Dedifferentiated amniotic fluid mesenchymal stem cell (primary cell): ENCODE measurements around the gene MBLAC1.
"Not testable (repeated sequence)": the region's sequence is repeated elsewhere in the genome, so short reads cannot be mapped to it uniquely, and the experiment has no call there.

Experiments used
- DNase-seq: peaks from one replicate; pipeline ENCODE4 v3.0.0-alpha.2; 2016; ENCODE audit errors: extremely low spot score

Gene MBLAC1

GRCh38 chr7:100122568-100122967 is 4.2 kb upstream of the MBLAC1 start:
- no peak for DNase-seq

DNA sequence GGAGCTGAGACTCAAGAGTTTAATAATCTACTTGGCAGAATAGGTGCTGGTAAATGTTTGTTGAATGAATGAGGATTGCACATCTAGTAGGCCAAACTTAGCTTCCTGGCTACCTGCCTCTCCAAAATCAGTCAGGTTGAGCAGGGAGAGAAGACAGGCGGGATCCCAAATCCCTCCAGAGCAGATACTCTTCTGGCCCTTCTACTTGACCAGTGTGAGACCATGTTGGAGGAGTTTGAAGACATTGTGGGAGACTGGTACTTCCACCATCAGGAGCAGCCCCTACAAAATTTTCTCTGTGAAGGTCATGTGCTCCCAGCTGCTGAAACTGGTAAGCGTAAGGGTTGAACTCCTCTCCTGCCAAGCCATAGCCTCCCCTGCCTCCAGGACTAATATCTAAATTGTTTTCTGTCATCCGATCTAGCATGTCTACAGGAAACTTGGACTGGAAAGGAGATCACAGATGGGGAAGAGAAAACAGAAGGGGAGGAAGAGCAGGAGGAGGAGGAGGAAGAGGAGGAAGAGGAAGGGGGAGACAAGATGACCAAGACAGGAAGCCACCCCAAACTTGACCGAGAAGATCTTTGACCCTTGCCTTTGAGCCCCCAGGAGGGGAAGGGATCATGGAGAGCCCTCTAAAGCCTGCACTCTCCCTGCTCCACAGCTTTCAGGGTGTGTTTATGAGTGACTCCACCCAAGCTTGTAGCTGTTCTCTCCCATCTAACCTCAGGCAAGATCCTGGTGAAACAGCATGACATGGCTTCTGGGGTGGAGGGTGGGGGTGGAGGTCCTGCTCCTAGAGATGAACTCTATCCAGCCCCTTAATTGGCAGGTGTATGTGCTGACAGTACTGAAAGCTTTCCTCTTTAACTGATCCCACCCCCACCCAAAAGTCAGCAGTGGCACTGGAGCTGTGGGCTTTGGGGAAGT is 2.2 kb upstream of the MBLAC1 start:
- no peak for DNase-seq

DNA sequence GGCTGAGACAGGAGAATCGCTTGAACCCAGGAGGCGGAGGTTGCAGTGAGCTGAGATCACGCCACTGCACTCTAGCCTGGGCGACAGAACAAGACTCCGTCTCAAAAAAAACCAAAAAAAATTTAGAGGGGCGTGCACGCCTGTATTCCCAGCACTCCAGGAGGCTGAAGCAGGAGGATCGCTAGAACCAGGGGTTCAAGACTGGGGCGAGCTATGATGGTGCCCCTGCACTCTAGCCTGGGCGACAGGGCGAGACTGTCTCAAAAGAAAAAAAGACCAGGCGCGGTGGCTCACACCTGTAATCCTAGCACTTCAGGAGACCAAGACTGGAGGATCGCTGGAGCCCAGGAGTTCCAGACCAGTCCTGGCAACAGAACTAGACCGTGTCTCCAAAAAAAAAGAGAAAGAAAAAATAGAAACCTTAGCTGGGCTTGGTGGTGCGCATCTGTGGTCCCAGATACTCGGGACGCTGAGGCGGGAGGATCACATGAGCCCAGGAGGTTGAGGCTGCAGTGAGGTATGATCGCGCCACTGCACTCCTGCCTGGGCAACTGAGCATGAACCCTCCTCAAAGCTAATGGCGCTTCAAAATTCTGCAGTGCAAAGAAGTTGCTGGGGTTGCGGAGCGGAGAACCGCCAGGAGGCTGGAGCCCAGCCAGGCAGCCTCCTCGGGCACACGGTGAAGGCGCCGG is 382 bp upstream of the MBLAC1 start:
- no peak for DNase-seq

GRCh38 chr7:100127866-100128636 is 1.3 kb downstream of the MBLAC1 start:
- no peak for DNase-seq

- DNase-seq = no peak
Observed at GRCh38 chr7:100128637-100128963, 1.8 kb downstream of the MBLAC1 start.

DNA sequence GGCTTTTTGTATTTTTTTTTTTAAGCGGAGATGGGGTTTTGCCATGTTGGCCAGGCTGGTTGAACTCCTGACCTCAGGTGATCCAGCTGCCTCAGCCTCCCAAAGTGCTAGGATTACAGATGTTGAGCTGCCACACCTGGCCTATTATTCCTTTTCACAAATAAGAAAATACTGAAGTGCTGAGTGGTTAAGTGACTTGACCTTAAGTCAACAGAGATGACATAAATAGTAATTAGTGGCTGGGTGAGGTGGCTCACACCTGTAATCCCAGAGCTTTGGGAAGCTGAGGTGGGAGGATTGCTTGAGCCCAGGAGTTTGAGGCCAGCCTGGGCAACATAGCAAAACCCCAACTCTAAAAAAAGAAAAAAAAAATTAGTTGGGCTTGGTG is 3.4 kb downstream of the MBLAC1 start:
- not testable (repeated sequence) for DNase-seq

DNA sequence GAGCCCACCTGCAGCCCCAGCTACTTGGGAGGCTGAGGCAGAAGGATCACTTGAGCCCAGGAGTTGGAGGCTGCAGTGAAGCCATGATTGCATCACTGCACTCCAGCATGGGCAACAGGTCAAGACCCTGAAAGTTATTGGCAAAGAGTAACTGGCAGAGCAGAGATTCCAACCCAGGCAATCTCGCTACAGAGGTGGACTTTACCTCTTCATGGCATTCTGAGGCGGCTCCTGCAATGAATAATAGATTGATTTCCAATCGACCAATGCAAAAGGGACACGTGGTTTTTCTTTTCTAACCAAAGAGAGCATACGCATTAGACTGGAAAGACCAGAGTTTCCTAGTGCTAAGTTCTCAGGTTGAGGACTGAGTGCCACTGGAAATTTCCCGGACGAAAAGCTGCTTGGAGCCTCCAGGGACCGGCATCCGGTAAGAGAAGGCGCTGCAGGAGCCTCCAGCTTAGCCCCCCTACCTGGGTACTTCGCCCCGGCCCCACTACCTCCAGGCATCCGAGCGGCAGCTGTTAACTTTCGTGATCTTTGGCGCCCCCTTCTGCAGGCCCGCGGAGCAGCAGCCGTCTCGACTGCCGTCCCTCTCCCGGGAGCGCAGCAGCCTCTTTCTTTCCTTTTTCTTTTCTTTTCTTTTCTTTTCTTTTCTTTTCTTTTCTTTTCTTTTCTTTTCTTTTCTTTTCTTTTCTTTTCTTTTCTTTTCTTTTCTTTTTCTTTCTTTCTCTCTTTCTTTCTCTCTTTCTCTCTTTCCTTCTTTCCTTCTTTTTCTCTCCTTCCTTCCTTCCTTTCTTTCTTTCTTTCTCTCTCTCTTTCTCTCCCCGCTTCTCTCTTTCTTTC is 4.1 kb downstream of the MBLAC1 start:
- DNase-seq = peak; percentile 47

DNA sequence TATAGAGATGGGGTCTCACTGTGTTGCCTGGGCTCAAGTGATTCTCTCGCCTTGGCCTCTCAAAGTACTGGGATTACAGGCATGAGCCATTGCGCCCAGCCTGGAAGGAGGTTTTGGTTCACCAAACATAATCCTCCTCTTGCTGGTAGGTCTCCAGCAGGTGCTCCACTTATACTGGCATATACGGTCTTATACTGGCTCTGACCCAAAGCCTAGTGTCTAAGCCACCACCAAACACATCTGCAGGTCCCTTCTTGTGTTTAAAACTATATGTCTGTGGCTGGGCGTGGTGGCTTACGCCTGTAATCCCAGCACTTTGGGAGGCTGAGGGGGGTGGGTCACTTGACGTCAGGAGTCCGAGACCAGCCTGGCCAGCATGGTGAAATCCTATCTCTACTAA is 5.4 kb downstream of the MBLAC1 start:
- DNase-seq = no peak

DNA sequence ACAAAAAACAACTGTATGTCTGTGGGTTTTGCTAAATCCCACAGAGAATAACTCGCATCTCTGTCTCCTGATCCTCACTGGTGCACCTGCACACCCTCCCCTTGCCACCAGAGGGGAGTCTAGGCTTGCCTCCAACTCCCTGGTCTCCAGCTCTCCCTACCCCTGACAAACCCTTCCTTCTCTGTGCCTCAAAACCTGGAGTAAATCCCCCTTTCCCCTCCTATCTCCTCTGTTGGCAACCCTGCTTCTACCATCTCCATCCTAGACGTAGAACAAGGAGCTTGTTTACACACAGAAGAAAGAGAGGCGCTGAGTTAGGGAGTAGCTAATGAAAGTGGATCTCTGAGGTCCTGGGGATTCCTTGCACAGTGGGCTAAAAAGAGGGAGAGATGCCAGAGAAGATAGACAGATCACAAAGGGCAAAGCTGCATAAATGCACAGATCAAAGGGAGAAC is 6.0 kb downstream of the MBLAC1 start:
- no peak for DNase-seq

DNA sequence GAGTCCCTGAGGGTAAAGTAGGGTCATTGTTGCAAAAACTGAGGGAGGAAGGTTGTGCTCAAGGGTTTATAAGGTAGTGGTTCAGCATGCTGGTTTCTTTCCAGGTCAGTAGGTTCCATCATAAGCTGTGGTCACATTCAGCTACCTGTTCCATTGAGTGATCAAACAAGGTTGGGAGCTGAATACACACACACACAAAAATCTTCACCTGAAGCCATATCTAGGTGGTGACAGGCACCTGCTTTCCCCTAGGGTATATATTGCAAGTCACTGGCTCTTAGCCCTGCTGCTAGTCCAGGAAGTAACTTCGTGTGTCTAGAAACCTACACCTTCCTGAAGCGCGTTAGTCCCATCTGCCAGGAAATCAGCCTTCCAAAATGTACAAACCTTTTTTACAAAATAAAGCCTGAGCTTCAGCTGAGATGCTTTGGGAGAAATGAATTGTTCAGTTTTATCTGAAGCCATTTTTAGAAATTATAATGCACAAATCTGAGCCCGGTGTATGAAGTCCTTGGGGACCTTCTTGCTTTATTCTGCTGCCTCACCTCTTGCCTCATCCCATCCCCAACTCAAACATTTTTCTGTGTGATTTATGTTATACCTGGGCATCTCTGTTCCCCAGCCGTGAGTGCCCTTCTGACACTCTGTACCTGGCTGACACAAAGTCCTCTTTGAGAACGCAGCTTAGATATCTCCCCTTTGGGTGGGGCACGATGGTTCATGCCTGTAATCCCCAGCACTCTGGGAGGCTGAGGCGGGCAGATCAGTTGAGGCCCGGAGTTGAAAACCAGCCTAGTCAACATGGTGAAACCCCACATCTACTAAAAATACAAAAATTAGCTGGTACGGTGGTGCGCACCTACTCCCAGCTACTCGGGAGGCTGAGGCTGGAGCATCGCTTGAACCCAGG is 11.3 kb downstream of the MBLAC1 start:
- DNase-seq = no peak

DNA sequence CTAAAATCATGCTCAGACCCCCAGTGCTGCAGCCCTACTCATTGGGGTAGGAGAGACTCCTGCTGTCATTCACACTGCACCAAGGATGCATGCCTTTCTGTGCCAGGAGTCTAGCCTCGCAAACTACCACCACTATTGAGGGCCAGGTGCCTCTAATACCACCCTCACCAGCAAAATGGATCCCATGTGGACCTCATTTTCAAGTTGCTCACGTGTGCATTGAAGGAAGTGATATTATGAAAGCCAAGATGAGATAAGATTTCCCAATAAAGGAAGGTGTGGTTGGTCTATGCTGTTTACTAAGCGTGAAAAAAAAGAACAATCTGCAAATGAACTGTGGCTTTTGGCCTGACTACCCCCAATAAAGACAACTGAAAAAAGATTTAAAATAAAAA is 14.8 kb downstream of the MBLAC1 start:
- DNase-seq = no peak

DNA sequence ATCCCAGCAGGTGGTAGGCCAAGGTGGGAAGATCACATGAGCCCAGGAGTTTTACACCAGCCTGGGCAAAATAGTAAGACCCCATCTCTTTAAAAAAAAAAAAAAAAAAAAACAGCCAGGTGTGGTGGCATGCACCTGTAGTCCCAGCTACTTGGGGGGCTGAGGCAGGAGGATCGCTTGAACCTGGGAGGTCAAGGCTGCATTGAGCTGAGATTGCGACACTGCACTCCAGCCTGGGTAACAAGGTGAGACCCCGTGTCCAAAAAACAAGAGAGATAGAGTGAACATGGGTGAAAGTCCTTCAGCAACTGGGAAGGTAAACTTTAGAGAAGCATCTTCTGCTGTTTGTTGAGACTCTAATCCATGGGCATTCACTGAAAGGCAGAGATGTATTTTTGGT is 15.7 kb downstream of the MBLAC1 start:
- DNase-seq = no peak

GRCh38 chr7:100146350-100146749 is 19.6 kb downstream of the MBLAC1 start:
- not testable (repeated sequence) for DNase-seq

GRCh38 chr7:100147278-100147677 is 20.5 kb downstream of the MBLAC1 start:
- DNase-seq = no peak

DNA sequence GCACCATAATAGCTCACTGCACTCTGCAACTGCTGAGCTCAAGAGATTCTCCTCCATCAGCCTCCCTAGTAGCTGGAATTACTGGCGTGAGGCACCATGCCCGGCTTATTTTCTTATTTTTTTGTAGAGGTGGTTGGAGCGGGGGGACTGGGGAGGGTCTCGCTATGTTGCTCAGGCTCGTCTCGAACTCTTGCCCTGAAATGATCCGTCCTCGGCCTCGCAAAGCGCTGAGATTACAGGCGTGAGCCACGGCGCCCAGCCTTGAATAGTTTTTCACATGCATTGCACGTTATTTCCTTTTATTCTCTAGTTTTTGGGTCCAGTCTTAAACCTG is 21.4 kb downstream of the MBLAC1 start:
- DNase-seq = no peak

GRCh38 chr7:100148559-100149328 is 22.0 kb downstream of the MBLAC1 start, which contains the start of gene LAMTOR4:
TSS of gene LAMTOR4 (plus strand) at chr7:100148918. CDS start at chr7:100148973, 55 bp downstream.
- DNase-seq = peak; percentile 98

DNA sequence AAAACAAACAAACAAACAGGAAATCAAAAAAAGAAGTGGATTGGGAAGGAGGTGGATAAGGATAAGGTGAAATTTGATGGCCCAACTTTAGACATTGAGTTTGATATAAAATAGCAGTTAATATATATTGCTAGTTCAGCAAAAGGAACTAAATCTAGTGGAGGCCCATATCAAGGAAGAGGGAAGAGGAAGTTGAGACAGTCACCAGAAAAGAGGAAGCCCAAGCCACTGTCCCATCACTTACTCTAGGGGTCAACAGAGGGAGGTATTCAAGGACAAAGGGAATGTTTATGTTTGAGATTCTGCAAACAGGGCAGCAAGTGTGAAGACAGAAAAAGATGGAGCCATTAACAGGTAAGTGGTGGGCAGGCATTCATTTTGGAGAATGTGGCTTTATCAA is 25.6 kb downstream of the MBLAC1 start:
- no peak for DNase-seq

- DNase-seq = no peak
Observed at GRCh38 chr7:100152937-100153666, 26.3 kb downstream of the MBLAC1 start.
